Right lobe of liver (tissue), 6 donors: ENCODE data around the gene RGS3. TPM values are rescaled to one million over a fixed set of nuclear protein-coding genes. Genes with fewer than 3 reads are reported as not detected.

Experiments
- ATAC-seq, 4 donors: fragments of 200-7000 bp; cut with Tn5 transposase; one replicate each; pipeline ENCODE4 v1.9.1; 2020; ENCODE audit warnings: mild to moderate bottlenecking in 4 of 4, moderate library complexity in 4 of 4
- DNase-seq, 3 donors: peaks; one replicate each; pipeline ENCODE4 v3.0.0-alpha.2; 2020
- H3K27ac ChIP-seq, 3 donors: fragments of 200-600 bp; one replicate each; pipeline ENCODE4 v1.8.0; 2022
- H3K27me3 ChIP-seq, 2 donors: fragments of 200-600 bp; one replicate each; pipeline ENCODE4 v1.8.0; 2022
- H3K36me3 ChIP-seq, 4 donors: fragments of 200-600 bp; sonication (generic) in 1 of 4; one replicate each; pipeline versions ENCODE4 v1.5.1 to v1.8.0; 2017 to 2022; ENCODE audit warnings: control low read depth in 1 of 4
- H3K4me1 ChIP-seq, 4 donors: fragments of 200-600 bp; sonication (generic) in 1 of 4; one replicate each; pipeline versions ENCODE4 v1.5.1 to v1.8.0; 2017 to 2022; ENCODE audit warnings: control low read depth in 1 of 4
- H3K4me3 ChIP-seq, 3 donors: fragments of 200-600 bp; one replicate each; pipeline ENCODE4 v1.8.0; 2022
- H3K9me3 ChIP-seq, 4 donors: fragments of 200-600 bp; sonication (generic) in 1 of 4; one replicate each; pipeline versions ENCODE4 v1.5.1 to v1.8.0; 2017 to 2022; ENCODE audit warnings: control low read depth in 1 of 4
- POLR2A ChIP-seq: fragments of 450-650 bp; IDR thresholded peaks from one replicate; pipeline ENCODE4 v1.6.1; 2017; ENCODE audit warnings: antibody characterized with exemption, mild to moderate bottlenecking
- WGBS: methylation state at CpG from one replicate; pipeline ENCODE4 v1.1.6; 2018; ENCODE audit warnings: low coverage, low lambda C conversion rate; ENCODE audit not compliant: insufficient coverage; ENCODE audit errors: missing lambda C conversion rate; 5-methylcytosine and 5-hydroxymethylcytosine counted together
- intact Hi-C, 2 donors: fragments of 100-400 bp; cut with DNase I; formaldehyde crosslinking; loops; one replicate each; pipeline versions ENCODE4 v1.11.2 to v1.14.1; 2022
- total RNA-seq, 6 experiments: library from RNA; depleted of rRNA in 2 of 6; stranded (reverse); fragments of >200 nt in 2 of 6; fragmentation: NEBNext Ultra II Directional in 3 of 6; extraction: Animal tissue kit (Norgen Biotek cat#: 25700) in 3 of 6; gene quantifications; one replicate each; pipeline versions ENCODE4 v1.1.0 to v1.2.4, GENCODE V29; 2016 to 2023
- TF ChIP-seq, protein P1 (sequence below), 4 donors: fragments of 200-600 bp in 3 of 4; fragments of 450-650 bp in 1 of 4; IDR thresholded peaks; one replicate each; pipeline versions ENCODE4 v1.5.1 to v1.8.0; 2016 to 2022; ENCODE audit warnings: antibody characterized with exemption in 4 of 4, mild to moderate bottlenecking in 2 of 4
- donor health status: DM: no; HTN: yes; CAD: no.
- donor health status: DM: no; HTN: no; CAD: no.
- donor health status: DM: no; HTN: no; CAD: no.
- donor health status: DM: no; HTN: yes; CAD: no.
- donor health status: DM: no; HTN: yes; CAD: no.

Gene RGS3
- total RNA-seq, 6 experiments from 2014 or later, result 19.0 to 60.3 (median 31.0) TPM

DNA sequence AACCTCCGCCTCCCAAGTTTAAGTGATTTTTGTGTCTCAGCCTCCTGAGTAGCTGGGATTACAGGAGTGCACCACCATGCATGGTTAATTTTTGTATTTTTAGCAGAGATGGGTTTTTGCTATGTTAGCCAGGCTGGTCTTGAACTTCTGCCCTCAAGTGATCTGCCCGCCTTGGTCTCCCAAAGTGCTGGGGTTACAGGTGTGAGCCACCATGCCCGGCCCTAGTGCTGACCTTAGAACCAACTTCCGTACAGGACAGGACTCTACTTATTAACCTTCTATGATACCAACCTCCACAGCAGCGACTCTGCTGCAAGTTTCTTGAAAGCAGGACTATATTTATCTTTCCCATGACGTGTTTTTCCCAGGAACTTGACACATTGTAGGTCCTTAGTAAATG lies 176.9 kb downstream of the RGS3 start:
- no peak for TF ChIP-seq POLR2A
- TF ChIP-seq, protein P1, sequence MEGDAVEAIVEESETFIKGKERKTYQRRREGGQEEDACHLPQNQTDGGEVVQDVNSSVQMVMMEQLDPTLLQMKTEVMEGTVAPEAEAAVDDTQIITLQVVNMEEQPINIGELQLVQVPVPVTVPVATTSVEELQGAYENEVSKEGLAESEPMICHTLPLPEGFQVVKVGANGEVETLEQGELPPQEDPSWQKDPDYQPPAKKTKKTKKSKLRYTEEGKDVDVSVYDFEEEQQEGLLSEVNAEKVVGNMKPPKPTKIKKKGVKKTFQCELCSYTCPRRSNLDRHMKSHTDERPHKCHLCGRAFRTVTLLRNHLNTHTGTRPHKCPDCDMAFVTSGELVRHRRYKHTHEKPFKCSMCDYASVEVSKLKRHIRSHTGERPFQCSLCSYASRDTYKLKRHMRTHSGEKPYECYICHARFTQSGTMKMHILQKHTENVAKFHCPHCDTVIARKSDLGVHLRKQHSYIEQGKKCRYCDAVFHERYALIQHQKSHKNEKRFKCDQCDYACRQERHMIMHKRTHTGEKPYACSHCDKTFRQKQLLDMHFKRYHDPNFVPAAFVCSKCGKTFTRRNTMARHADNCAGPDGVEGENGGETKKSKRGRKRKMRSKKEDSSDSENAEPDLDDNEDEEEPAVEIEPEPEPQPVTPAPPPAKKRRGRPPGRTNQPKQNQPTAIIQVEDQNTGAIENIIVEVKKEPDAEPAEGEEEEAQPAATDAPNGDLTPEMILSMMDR (IDR thresholded peaks at IDR 0.05), result no peak
- no peak overlapping the region for H3K27ac ChIP-seq
- no peak for DNase-seq
- H3K9me3 ChIP-seq, result no peaks in the 10 kb centered on the region
- no peak for ATAC-seq
- WGBS, result 66% methylated on average over 3 of the region's 6 CpGs
- H3K4me1 ChIP-seq, result no peaks in the 10 kb centered on the region
- intact Hi-C loops, result no loop called here
- H3K27me3 ChIP-seq, result no peaks in the 10 kb centered on the region
- no peaks in the 10 kb centered on the region for H3K36me3 ChIP-seq
- no peak overlapping the region for H3K4me3 ChIP-seq

DNA sequence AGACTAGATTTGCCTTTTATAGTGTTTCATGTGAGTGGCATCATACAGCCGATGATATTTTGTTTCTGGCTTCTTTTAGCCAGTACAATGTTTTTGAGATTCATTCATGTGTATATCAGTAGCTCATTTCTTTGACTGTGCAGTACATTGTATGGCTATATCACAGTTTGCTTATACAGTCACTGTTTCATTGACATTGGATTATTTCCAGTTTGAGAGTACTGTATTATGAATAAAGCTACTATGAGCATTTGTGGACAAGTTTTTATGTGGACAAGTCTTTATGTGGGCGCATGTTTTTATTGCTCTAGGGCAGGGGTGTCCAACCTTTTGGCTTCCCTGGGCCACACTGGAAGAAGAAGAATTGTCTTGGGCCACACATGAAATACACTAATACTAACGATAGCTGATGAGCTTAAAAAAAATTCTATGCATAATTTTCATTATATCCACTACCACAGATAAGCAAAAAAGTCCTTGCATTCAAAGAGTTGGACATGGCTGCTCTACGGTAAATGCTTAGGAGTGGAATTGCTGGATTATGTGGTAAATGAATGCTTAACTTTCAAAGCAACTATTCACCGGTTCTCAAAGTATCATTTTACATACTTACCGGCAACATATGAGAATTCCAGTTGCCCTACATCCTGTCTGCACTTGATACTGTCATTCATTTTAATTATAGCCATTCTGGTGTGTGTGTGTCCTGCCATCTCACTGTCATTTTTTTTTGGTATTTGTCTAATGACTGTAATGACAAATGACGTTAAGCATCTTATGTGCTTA lies 177.8 kb downstream of the RGS3 start:
- 91% methylated on average over 6 of the region's 7 CpGs for WGBS
- DNase-seq (peak in 1 of 3 donors; percentile 2), ATAC-seq (no peak)
- intact Hi-C loops, result no loop called here
- Histone ChIP-seq H3K4me3 (no peak overlapping the region), H3K27me3 (no peaks in the 10 kb centered on the region), H3K4me1 (no peaks in the 10 kb centered on the region), H3K9me3 (no peaks in the 10 kb centered on the region), H3K36me3 (no peaks in the 10 kb centered on the region), H3K27ac (no peak overlapping the region)
- no peak for TF ChIP-seq POLR2A
- TF ChIP-seq, protein P1 (IDR thresholded peaks at IDR 0.05), result no peak

DNA sequence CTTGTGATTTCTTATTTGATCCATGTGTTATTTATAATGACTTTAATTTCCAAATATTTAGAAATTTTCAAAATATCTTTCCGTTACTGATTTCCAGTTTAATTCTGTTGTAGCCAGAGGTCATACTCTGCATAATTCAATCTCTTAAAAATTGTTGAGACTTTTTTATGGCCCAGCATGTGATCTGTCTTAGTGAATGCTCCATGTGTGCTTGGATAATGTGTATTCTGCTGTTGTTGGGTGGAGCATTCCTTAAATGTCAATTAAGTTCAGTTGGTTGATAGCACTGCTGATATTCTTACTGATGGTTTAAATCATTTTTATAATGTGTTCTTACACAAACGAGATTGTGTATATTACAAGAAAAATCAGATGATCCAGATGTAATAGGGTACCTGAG lies 180.8 kb downstream of the RGS3 start:
- intact Hi-C loops, result no loop called here
- no peak for ATAC-seq
- H3K27ac ChIP-seq, result no peak overlapping the region
- TF ChIP-seq, protein P1 (IDR thresholded peaks at IDR 0.05), result no peak
- TF ChIP-seq POLR2A, result no peak
- H3K36me3 ChIP-seq, result no peaks in the 10 kb centered on the region
- no peaks in the 10 kb centered on the region for H3K4me1 ChIP-seq
- no peak overlapping the region for H3K4me3 ChIP-seq
- H3K27me3 ChIP-seq, result no peaks in the 10 kb centered on the region
- WGBS, result 71% methylated on average over 2 of the region's 2 CpGs
- no peaks in the 10 kb centered on the region for H3K9me3 ChIP-seq
- DNase-seq, result no peak

DNA sequence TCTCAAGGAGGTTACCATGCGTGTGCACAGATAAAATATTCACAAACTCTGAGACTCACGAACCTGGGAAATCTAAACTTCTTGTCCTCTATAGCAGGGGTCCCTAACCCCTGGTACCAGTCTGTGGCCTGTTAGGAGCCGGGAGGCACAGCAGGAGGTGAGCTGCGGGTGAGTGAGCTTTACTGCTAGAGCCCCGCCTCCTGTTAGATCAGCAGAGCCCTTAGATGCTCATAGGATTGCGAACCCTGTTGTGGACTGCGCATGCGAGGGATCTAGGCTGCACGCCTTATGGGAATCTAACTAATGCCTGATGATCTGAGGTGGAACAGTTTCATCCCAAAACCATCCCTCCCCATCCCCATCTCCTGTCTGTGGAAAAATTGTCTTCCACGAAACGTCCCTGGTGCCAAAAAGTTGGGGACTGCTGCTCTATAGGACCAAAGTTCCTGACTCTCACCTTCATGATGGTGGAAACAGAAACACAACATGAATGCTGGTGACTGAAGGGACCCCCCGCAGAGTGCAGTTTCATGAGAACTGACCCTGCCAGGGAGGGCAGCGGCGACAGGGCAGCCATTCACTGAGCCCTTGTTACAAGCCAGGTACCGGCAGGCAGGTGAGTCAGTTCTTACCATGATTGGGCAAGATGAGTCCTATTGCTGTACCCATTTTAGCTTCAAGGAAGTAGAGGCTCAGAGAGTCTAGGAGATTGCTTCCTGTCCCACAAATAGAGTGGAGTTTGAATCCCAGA lies 181.9 kb downstream of the RGS3 start:
- no peak for ATAC-seq
- Histone ChIP-seq H3K27ac (no peak overlapping the region), H3K4me3 (no peak overlapping the region), H3K36me3 (no peaks in the 10 kb centered on the region), H3K9me3 (no peaks in the 10 kb centered on the region), H3K27me3 (no peaks in the 10 kb centered on the region), H3K4me1 (no peaks in the 10 kb centered on the region)
- 72% methylated on average over 2 of the region's 15 CpGs for WGBS
- intact Hi-C loops, result no loop called here
- DNase-seq, result peak in 1 of 3 donors; percentile 28
- no peak for TF ChIP-seq POLR2A
- TF ChIP-seq, protein P1 (IDR thresholded peaks at IDR 0.05), result no peak
